Dendritic cell treated with granulocyte-macrophage colony-stimulating factor and Interleukin-4, amounts not matched to agents 40 ng/mL and 50 ng/mL, for 4 days (primary cell): Measurements from ENCODE around the gene HSPB7.
"Not testable (repeated sequence)": the region's sequence is repeated elsewhere in the genome, so short reads cannot be mapped to it uniquely, and the experiment has no call there.

Experiments used
- H3K27ac Mint-ChIP-seq: one replicate; pipeline ENCODE4 v1.8.0; 2022; ENCODE audit warnings: mild to moderate bottlenecking, mixed read lengths
- H3K27me3 Mint-ChIP-seq: one replicate; pipeline ENCODE4 v1.8.0; 2022; ENCODE audit warnings: mild to moderate bottlenecking, mixed read lengths
- H3K36me3 Mint-ChIP-seq: one replicate; pipeline ENCODE4 v1.8.0; 2022; ENCODE audit warnings: low read depth, mixed read lengths
- H3K4me1 Mint-ChIP-seq: one replicate; pipeline ENCODE4 v1.8.0; 2022; ENCODE audit warnings: low read depth, mixed read lengths
- H3K4me3 Mint-ChIP-seq: one replicate; pipeline ENCODE4 v1.8.0; 2022; ENCODE audit warnings: mild to moderate bottlenecking, moderate library complexity, mixed read lengths
- H3K9me3 Mint-ChIP-seq: one replicate; pipeline ENCODE4 v1.8.0; 2022; ENCODE audit warnings: mixed read lengths
- intact Hi-C: fragments of 100-400 bp; cut with micrococcal nuclease; formaldehyde crosslinking; loops from one replicate; pipeline ENCODE4 v1.15.0; 2022

Gene HSPB7

DNA sequence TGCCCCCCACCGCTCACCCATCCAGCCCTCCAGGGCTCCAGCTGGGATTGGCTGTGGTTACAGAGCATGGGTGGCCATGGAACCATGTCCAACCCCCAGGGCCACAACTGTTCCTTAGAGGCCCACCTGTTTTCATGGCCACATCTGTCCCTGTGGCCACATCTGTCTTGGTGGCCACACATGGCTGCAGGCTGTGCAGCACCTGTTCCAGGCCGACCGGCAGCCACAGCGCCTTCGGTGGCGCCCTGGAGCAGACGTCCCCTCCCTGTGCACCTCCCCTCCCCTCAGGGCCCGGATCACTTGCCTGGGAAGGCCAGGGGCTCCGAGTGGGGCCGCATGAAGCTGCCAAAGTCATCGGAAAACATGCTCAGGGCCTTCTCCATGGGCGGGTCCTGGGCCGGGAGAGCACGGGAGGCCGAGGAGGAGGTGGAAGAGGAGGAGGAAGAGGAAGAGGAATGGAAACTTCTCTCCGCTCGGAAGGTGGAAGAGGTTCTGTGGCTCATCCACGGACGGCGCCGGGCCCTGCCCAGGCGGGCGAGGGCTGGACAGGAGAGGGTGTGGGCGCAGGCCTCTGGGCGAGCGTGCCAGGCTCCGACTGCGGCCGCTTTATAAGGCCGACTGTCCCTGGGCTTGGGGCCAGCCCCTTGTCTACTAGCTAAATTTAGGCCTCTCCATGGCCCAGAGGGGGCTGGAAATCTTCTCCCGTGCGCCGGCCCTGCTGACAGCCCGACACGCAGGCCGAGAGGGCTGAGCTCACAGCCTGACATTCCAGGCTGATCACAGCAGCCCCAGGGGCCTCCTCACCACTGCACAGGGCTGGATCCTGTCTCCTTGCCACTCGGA, at the start of gene HSPB7:
HSPB7 (minus strand) TSS at position 583 of the 843 bp plus-strand sequence; CDS start at position 503, 80 bp downstream.
- intact Hi-C loops = no loop called here
- H3K27ac Mint-ChIP-seq = no peak within 1 kb of the TSS
- H3K9me3 Mint-ChIP-seq = no peaks in the 10 kb centered on the region
- peaks cover 23% of the 10 kb centered on the region for H3K4me1 Mint-ChIP-seq
- H3K27me3 Mint-ChIP-seq = peaks cover 56% of the 10 kb centered on the region
- H3K4me3 Mint-ChIP-seq = no peak within 1 kb of the TSS
- no peaks in the 10 kb centered on the region for H3K36me3 Mint-ChIP-seq

- Mint-ChIP-seq H3K4me1 (peaks cover 9% of the 10 kb centered on the region), H3K27me3 (peaks cover 53% of the 10 kb centered on the region), H3K9me3 (no peaks in the 10 kb centered on the region), H3K4me3 (no peak overlapping the region), H3K36me3 (no peaks in the 10 kb centered on the region), H3K27ac (no peak overlapping the region)
- intact Hi-C loops = no loop called here
Observed at GRCh38 chr1:16067127-16067768, 49.4 kb upstream of the HSPB7 start.

DNA sequence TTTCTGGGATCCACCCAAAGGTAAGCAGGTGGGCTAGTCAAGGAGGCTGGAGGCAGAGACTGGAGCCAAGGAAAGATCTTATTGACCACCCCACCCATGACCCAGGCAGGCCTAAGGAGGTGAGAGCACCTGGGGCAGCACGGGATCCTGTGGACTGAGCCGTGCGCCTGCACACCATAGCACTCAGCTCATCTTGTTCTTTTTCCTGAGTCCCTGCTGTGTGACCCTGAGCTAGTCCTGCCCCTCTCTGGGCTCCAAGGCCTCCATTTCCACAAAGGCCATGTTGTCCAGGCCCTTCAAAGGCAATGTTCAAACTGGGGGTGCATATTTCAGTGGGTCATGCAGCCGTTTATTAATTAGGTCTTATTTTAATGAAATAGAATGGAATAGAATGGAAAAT, 48.4 kb upstream of the HSPB7 start:
- Mint-ChIP-seq H3K9me3 (no peaks in the 10 kb centered on the region), H3K36me3 (no peaks in the 10 kb centered on the region), H3K4me1 (peaks cover 9% of the 10 kb centered on the region), H3K27me3 (peaks cover 43% of the 10 kb centered on the region), H3K27ac (no peak overlapping the region), H3K4me3 (no peak overlapping the region)
- intact Hi-C loops = no loop called here

- peaks cover 40% of the 10 kb centered on the region for H3K27me3 Mint-ChIP-seq
- H3K4me1 Mint-ChIP-seq = peaks cover 9% of the 10 kb centered on the region
- H3K27ac Mint-ChIP-seq = no peak overlapping the region
- intact Hi-C loops = no loop called here
- no peaks in the 10 kb centered on the region for H3K9me3 Mint-ChIP-seq
- no peaks in the 10 kb centered on the region for H3K36me3 Mint-ChIP-seq
- H3K4me3 Mint-ChIP-seq = no peak overlapping the region
Observed at GRCh38 chr1:16065269-16065576, 47.4 kb upstream of the HSPB7 start.

GRCh38 chr1:16064536-16065268, 46.9 kb upstream of the HSPB7 start:
- no peak overlapping the region for H3K27ac Mint-ChIP-seq
- no peak overlapping the region for H3K4me3 Mint-ChIP-seq
- H3K27me3 Mint-ChIP-seq = peaks cover 40% of the 10 kb centered on the region
- H3K9me3 Mint-ChIP-seq = no peaks in the 10 kb centered on the region
- intact Hi-C loops = no loop called here
- peaks cover 9% of the 10 kb centered on the region for H3K4me1 Mint-ChIP-seq
- no peaks in the 10 kb centered on the region for H3K36me3 Mint-ChIP-seq

DNA sequence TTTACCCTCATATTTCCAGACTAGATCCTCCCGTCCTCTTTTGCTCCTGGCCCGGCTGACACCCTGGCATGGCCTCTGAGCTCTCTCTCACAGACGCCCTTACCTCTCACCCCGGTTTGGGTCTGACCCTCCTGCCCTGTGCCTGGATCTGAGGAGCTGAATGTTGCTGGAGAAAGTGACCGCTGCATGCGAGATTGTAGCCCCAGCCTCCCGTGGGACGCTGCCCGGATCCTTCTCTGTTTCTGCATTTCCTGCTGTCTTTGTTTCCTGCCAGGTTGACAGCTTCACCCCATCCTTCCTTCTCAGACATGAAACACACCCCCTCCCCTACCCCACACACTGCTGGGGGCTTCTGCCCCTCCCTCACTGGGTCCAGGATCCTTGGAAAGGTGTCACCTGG, 46.1 kb upstream of the HSPB7 start:
- H3K27ac Mint-ChIP-seq = no peak overlapping the region
- intact Hi-C loops = no loop called here
- no peaks in the 10 kb centered on the region for H3K9me3 Mint-ChIP-seq
- no peaks in the 10 kb centered on the region for H3K36me3 Mint-ChIP-seq
- H3K4me3 Mint-ChIP-seq = no peak overlapping the region
- H3K27me3 Mint-ChIP-seq = peaks cover 40% of the 10 kb centered on the region
- H3K4me1 Mint-ChIP-seq = peaks cover 9% of the 10 kb centered on the region

GRCh38 chr1:16063226-16063829, 45.5 kb upstream of the HSPB7 start:
- H3K27ac Mint-ChIP-seq = no peak overlapping the region
- H3K27me3 Mint-ChIP-seq = peaks cover 38% of the 10 kb centered on the region
- H3K9me3 Mint-ChIP-seq = no peaks in the 10 kb centered on the region
- H3K4me1 Mint-ChIP-seq = peaks cover 9% of the 10 kb centered on the region
- no peak overlapping the region for H3K4me3 Mint-ChIP-seq
- intact Hi-C loops = no loop called here
- no peaks in the 10 kb centered on the region for H3K36me3 Mint-ChIP-seq

GRCh38 chr1:16062687-16063075, 44.8 kb upstream of the HSPB7 start:
- peaks cover 35% of the 10 kb centered on the region for H3K27me3 Mint-ChIP-seq

GRCh38 chr1:16061989-16062686, 44.3 kb upstream of the HSPB7 start:
- intact Hi-C loops, H3K9me3 Mint-ChIP-seq, H3K4me3 Mint-ChIP-seq, H3K27ac Mint-ChIP-seq, H3K36me3 Mint-ChIP-seq, H3K4me1 Mint-ChIP-seq: not testable (repeated sequence)
- H3K27me3 Mint-ChIP-seq = peaks cover 33% of the 10 kb centered on the region

More at GRCh38 chr1:16062687-16063075, 44.8 kb upstream of the HSPB7 start:
- H3K9me3 Mint-ChIP-seq, H3K4me3 Mint-ChIP-seq, H3K4me1 Mint-ChIP-seq, H3K27ac Mint-ChIP-seq, intact Hi-C loops, H3K36me3 Mint-ChIP-seq: not testable (repeated sequence)

GRCh38 chr1:16061266-16061665, 43.4 kb upstream of the HSPB7 start:
- H3K27ac Mint-ChIP-seq = no peak overlapping the region
- no peaks in the 10 kb centered on the region for H3K9me3 Mint-ChIP-seq
- H3K36me3 Mint-ChIP-seq = no peaks in the 10 kb centered on the region
- H3K27me3 Mint-ChIP-seq = peaks cover 33% of the 10 kb centered on the region
- intact Hi-C loops = no loop called here
- H3K4me1 Mint-ChIP-seq = peaks cover 10% of the 10 kb centered on the region
- H3K4me3 Mint-ChIP-seq = no peak overlapping the region

DNA sequence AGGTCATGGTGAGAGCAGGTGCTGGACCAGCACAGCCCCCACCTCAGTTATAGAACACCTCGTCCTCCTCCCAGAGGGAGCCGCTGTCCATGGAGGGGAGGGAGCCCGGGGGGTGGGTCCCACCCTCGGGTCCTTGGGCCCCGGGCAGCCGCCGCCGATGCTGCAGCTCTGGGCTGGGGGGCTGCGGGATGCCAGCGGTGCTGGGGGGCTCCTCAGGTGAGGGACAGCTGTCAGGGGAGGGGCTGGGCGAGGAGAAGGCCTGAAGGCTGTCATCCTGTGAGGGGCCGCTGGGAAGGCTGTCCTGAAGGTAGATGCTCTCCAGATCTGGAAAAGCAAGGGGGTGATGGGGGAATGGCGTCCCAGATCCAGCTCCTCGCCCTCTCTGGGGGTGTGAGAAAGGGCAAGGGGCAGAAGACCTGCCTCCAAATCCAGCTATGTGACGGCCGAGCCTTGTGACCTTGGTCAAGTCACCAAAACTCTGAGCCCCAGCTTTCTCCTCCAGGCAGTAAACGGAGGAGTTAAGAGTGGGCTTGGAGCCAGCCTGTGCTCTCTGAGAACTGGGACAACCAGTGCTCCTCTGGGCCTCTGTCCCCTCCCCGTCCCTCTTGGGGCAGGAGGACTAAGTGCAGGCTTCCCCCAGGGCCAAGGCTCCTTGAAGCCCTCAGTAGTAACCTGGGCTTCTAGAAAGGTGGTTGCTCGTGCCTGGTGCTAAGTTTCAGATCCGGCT, 40.7 kb upstream of the HSPB7 start:
- H3K4me1 Mint-ChIP-seq, H3K36me3 Mint-ChIP-seq, H3K4me3 Mint-ChIP-seq, H3K27ac Mint-ChIP-seq, H3K9me3 Mint-ChIP-seq, intact Hi-C loops: not testable (repeated sequence)
- H3K27me3 Mint-ChIP-seq = peaks cover 11% of the 10 kb centered on the region

GRCh38 chr1:16057314-16057915, 39.6 kb upstream of the HSPB7 start:
- H3K27ac Mint-ChIP-seq, H3K9me3 Mint-ChIP-seq, H3K4me3 Mint-ChIP-seq, H3K27me3 Mint-ChIP-seq, intact Hi-C loops, H3K36me3 Mint-ChIP-seq, H3K4me1 Mint-ChIP-seq: not testable (repeated sequence)

GRCh38 chr1:16056521-16056912, 38.7 kb upstream of the HSPB7 start:
- H3K9me3 Mint-ChIP-seq, H3K27me3 Mint-ChIP-seq, H3K36me3 Mint-ChIP-seq, H3K4me3 Mint-ChIP-seq, H3K4me1 Mint-ChIP-seq, H3K27ac Mint-ChIP-seq: not testable (repeated sequence)
- intact Hi-C loops = loop anchor here (1.0 kb wide), 1 partner anchor 47 kb away; no protein-coding TSS in a partner anchor
